A549 (cell line): ENCODE results near the gene ZNF644.

ENCODE experiments used
- CTCF ChIP-seq: fragments of >200 bp; sonication (Bioruptor Twin); formaldehyde crosslinking; IDR thresholded peaks from 3 replicates; pipeline ENCODE4 v1.5.1; 2016
- EP300 ChIP-seq, 2 experiments: fragments of >200 bp; sonication (Bioruptor Twin); formaldehyde crosslinking; IDR thresholded peaks; 2 replicates in 1 of 2; 3 replicates in 1 of 2; pipeline ENCODE4 v1.6.1; 2016 to 2017
- HMGXB4 ChIP-seq: fragments of 250-450 bp; sonication (Bioruptor Pico); IDR thresholded peaks from 2 replicates; pipeline ENCODE4 v1.5.0; 2021; ENCODE audit warnings: mild to moderate bottlenecking, moderate library complexity, borderline replicate concordance
- MAZ ChIP-seq: fragments of 150-350 bp; IDR thresholded peaks from 2 replicates; pipeline ENCODE4 v1.6.1; 2014; ENCODE audit warnings: antibody characterized with exemption, low read depth, low read length, borderline replicate concordance
- PBX3 ChIP-seq: IDR thresholded peaks from 2 replicates; pipeline ENCODE4 v1.6.1; 2012
- RFX5 ChIP-seq: fragments of 450-650 bp; IDR thresholded peaks from 2 replicates; pipeline ENCODE4 v1.7.1; 2014; ENCODE audit warnings: antibody characterized with exemption, mild to moderate bottlenecking, moderate library complexity

GRCh38 chr1:90919190-90919719 is 102.6 kb downstream of the ZNF644 start:
- TF ChIP-seq EP300 (IDR thresholded peaks at IDR 0.05) (no peak), CTCF (no peak), RFX5 (no peak), MAZ (no peak), HMGXB4 (CRISPR knock-in tag) (no peak), PBX3 (no peak)
